ENCODE results near the gene FAM199X.

GRCh38 chrX:104195013-104195412 is 28.8 kb downstream of the FAM199X start:
- no peak for TF ChIP-seq EZH2 (IDR thresholded peaks at IDR 0.05; ENCODE audit: borderline replicate concordance, insufficient read depth, low read depth, low read length, poor library complexity, severe bottlenecking)
- TF ChIP-seq, protein P1, sequence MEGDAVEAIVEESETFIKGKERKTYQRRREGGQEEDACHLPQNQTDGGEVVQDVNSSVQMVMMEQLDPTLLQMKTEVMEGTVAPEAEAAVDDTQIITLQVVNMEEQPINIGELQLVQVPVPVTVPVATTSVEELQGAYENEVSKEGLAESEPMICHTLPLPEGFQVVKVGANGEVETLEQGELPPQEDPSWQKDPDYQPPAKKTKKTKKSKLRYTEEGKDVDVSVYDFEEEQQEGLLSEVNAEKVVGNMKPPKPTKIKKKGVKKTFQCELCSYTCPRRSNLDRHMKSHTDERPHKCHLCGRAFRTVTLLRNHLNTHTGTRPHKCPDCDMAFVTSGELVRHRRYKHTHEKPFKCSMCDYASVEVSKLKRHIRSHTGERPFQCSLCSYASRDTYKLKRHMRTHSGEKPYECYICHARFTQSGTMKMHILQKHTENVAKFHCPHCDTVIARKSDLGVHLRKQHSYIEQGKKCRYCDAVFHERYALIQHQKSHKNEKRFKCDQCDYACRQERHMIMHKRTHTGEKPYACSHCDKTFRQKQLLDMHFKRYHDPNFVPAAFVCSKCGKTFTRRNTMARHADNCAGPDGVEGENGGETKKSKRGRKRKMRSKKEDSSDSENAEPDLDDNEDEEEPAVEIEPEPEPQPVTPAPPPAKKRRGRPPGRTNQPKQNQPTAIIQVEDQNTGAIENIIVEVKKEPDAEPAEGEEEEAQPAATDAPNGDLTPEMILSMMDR (IDR thresholded peaks at IDR 0.05), result no peak
